IPS-18c (cell line): ENCODE results near the gene ARL14EPL.
A peak's percentile ranks its signal among the peaks of the same experiment; 100 is the strongest.
"Not testable (repeated sequence)": the region's sequence is repeated elsewhere in the genome, so short reads cannot be mapped to it uniquely, and the experiment has no call there.

Source experiments
- H3K4me3 ChIP-seq: 2 replicates; pipeline ENCODE4 v1.7.0; 2013; ENCODE audit warnings: low read depth, mild to moderate bottlenecking, low read length, moderate library complexity; ENCODE audit not compliant: insufficient read depth
- H3K9me3 ChIP-seq: one replicate; pipeline ENCODE4 v1.6.1; 2013; ENCODE audit warnings: mild to moderate bottlenecking, low read length, moderate library complexity; ENCODE audit not compliant: control insufficient read depth, insufficient read depth

The ARL14EPL gene

GRCh38 chr5:116038817-116039216 is 6.5 kb downstream of the ARL14EPL start:
- Histone ChIP-seq H3K9me3 (no peaks in the 10 kb centered on the region), H3K4me3 (no peak overlapping the region)

GRCh38 chr5:116042375-116042774 is 10.1 kb downstream of the ARL14EPL start:
- no peak overlapping the region for H3K4me3 ChIP-seq
- H3K9me3 ChIP-seq = no peaks in the 10 kb centered on the region

GRCh38 chr5:116044073-116044472 is 11.8 kb downstream of the ARL14EPL start:
- H3K4me3 ChIP-seq = no peak overlapping the region
- H3K9me3 ChIP-seq = no peaks in the 10 kb centered on the region

GRCh38 chr5:116045821-116046220 is 13.5 kb downstream of the ARL14EPL start:
- no peak overlapping the region for H3K4me3 ChIP-seq

GRCh38 chr5:116046261-116046660 is 14.0 kb downstream of the ARL14EPL start:
- no peaks in the 10 kb centered on the region for H3K9me3 ChIP-seq

More at GRCh38 chr5:116045821-116046220, 13.5 kb downstream of the ARL14EPL start:
- H3K9me3 ChIP-seq = no peaks in the 10 kb centered on the region

GRCh38 chr5:116046823-116047222 is 14.6 kb downstream of the ARL14EPL start:
- no peak overlapping the region for H3K4me3 ChIP-seq
- H3K9me3 ChIP-seq = no peaks in the 10 kb centered on the region

More at GRCh38 chr5:116046261-116046660, 14.0 kb downstream of the ARL14EPL start:
- no peak overlapping the region for H3K4me3 ChIP-seq

GRCh38 chr5:116058346-116058936 is 26.2 kb downstream of the ARL14EPL start:
- Histone ChIP-seq H3K4me3 (no peak overlapping the region), H3K9me3 (no peaks in the 10 kb centered on the region)

GRCh38 chr5:116062352-116062751 is 30.1 kb downstream of the ARL14EPL start:
- Histone ChIP-seq H3K9me3 (no peaks in the 10 kb centered on the region), H3K4me3 (no peak overlapping the region)

- no peak overlapping the region for H3K4me3 ChIP-seq
- H3K9me3 ChIP-seq = no peaks in the 10 kb centered on the region
Observed at GRCh38 chr5:116063950-116064349, 31.7 kb downstream of the ARL14EPL start.

GRCh38 chr5:116068028-116068632 is 35.9 kb downstream of the ARL14EPL start:
- Histone ChIP-seq H3K9me3 (no peaks in the 10 kb centered on the region), H3K4me3 (no peak overlapping the region)

GRCh38 chr5:116071211-116071610 is 38.9 kb downstream of the ARL14EPL start:
- no peaks in the 10 kb centered on the region for H3K9me3 ChIP-seq
- no peak overlapping the region for H3K4me3 ChIP-seq

GRCh38 chr5:116075191-116075831 is 43.0 kb downstream of the ARL14EPL start:
- H3K4me3 ChIP-seq = no peak overlapping the region
- H3K9me3 ChIP-seq = no peaks in the 10 kb centered on the region

GRCh38 chr5:116076496-116076895 is 44.2 kb downstream of the ARL14EPL start:
- no peak overlapping the region for H3K4me3 ChIP-seq
- no peaks in the 10 kb centered on the region for H3K9me3 ChIP-seq

GRCh38 chr5:116078199-116078598 is 45.9 kb downstream of the ARL14EPL start:
- Histone ChIP-seq H3K9me3 (no peaks in the 10 kb centered on the region), H3K4me3 (no peak overlapping the region)

- H3K9me3 ChIP-seq = no peaks in the 10 kb centered on the region
- H3K4me3 ChIP-seq = peak overlapping the region; percentile 85
Observed at GRCh38 chr5:116084287-116084691, 52.0 kb downstream of the ARL14EPL start.

GRCh38 chr5:116084871-116085715 is 52.8 kb downstream of the ARL14EPL start, which contains the start of gene COMMD10:
TSS of gene COMMD10 (plus strand) at chr5:116085025.
- Histone ChIP-seq H3K4me3 (peak within 1 kb of the TSS; percentile 85), H3K9me3 (no peaks in the 10 kb centered on the region)

GRCh38 chr5:116086309-116086708 is 54.0 kb downstream of the ARL14EPL start:
- H3K9me3 ChIP-seq, H3K4me3 ChIP-seq: not testable (repeated sequence)
